ENCODE measurements around the gene U2SURP.

The U2SURP gene

GRCh38 chr3:142966808-142967207 is 34.6 kb upstream of the U2SURP start:
- H3K9me3 ChIP-seq (ENCODE audit: low read length) = peaks cover 10% of the 10 kb centered on the region
- peaks cover 22% of the 10 kb centered on the region for H3K27me3 ChIP-seq (ENCODE audit: insufficient read depth, low read length)
- H3K4me1 ChIP-seq (ENCODE audit: insufficient read depth, low read length) = no peaks in the 10 kb centered on the region
- no peaks in the 10 kb centered on the region for H3K36me3 ChIP-seq (ENCODE audit: insufficient read depth, low read length)
- H3K4me3 ChIP-seq (ENCODE audit: low read length) = no peak overlapping the region
- H2AFZ ChIP-seq (ENCODE audit: low read depth, low read length) = no peak overlapping the region

- no peaks in the 10 kb centered on the region for H3K36me3 ChIP-seq (ENCODE audit: insufficient read depth, low read length)
- H3K4me1 ChIP-seq (ENCODE audit: insufficient read depth, low read length) = no peaks in the 10 kb centered on the region
- no peaks in the 10 kb centered on the region for H3K9me3 ChIP-seq (ENCODE audit: low read length)
- no peak overlapping the region for H3K4me3 ChIP-seq (ENCODE audit: low read length)
- peaks cover 13% of the 10 kb centered on the region for H3K27me3 ChIP-seq (ENCODE audit: insufficient read depth, low read length)
- no peak overlapping the region for H2AFZ ChIP-seq (ENCODE audit: low read depth, low read length)
Observed at GRCh38 chr3:142968319-142969025, 32.9 kb upstream of the U2SURP start.

- Histone ChIP-seq H3K27me3 (ENCODE audit: insufficient read depth, low read length) (peaks cover under 1% of the 10 kb centered on the region), H2AFZ (ENCODE audit: low read depth, low read length) (no peak overlapping the region), H3K4me3 (ENCODE audit: low read length) (no peak overlapping the region), H3K4me1 (ENCODE audit: insufficient read depth, low read length) (no peaks in the 10 kb centered on the region), H3K9me3 (ENCODE audit: low read length) (no peaks in the 10 kb centered on the region), H3K36me3 (ENCODE audit: insufficient read depth, low read length) (no peaks in the 10 kb centered on the region)
Observed at GRCh38 chr3:142971431-142971830, 29.9 kb upstream of the U2SURP start.

- no peaks in the 10 kb centered on the region for H3K4me1 ChIP-seq (ENCODE audit: insufficient read depth, low read length)
- no peaks in the 10 kb centered on the region for H3K9me3 ChIP-seq (ENCODE audit: low read length)
- H2AFZ ChIP-seq (ENCODE audit: low read depth, low read length) = no peak overlapping the region
- no peaks in the 10 kb centered on the region for H3K27me3 ChIP-seq (ENCODE audit: insufficient read depth, low read length)
- no peak overlapping the region for H3K4me3 ChIP-seq (ENCODE audit: low read length)
- H3K36me3 ChIP-seq (ENCODE audit: insufficient read depth, low read length) = no peaks in the 10 kb centered on the region
Observed at GRCh38 chr3:142972092-142972753, 29.1 kb upstream of the U2SURP start.

- H3K9me3 ChIP-seq (ENCODE audit: low read length) = no peaks in the 10 kb centered on the region
- no peak overlapping the region for H3K4me3 ChIP-seq (ENCODE audit: low read length)
- no peaks in the 10 kb centered on the region for H3K27me3 ChIP-seq (ENCODE audit: insufficient read depth, low read length)
- H3K4me1 ChIP-seq (ENCODE audit: insufficient read depth, low read length) = no peaks in the 10 kb centered on the region
- H3K36me3 ChIP-seq (ENCODE audit: insufficient read depth, low read length) = no peaks in the 10 kb centered on the region
- no peak overlapping the region for H2AFZ ChIP-seq (ENCODE audit: low read depth, low read length)
Observed at GRCh38 chr3:142973217-142974009, 28.0 kb upstream of the U2SURP start.

GRCh38 chr3:142975316-142975995 is 25.9 kb upstream of the U2SURP start:
- Histone ChIP-seq H2AFZ (ENCODE audit: low read depth, low read length) (no peak overlapping the region), H3K36me3 (ENCODE audit: insufficient read depth, low read length) (no peaks in the 10 kb centered on the region), H3K4me1 (ENCODE audit: insufficient read depth, low read length) (no peaks in the 10 kb centered on the region), H3K27me3 (ENCODE audit: insufficient read depth, low read length) (no peaks in the 10 kb centered on the region), H3K4me3 (ENCODE audit: low read length) (no peak overlapping the region), H3K9me3 (ENCODE audit: low read length) (no peaks in the 10 kb centered on the region)

GRCh38 chr3:142976621-142977398 is 24.6 kb upstream of the U2SURP start:
- H3K4me3 ChIP-seq (ENCODE audit: low read length) = no peak overlapping the region
- H3K4me1 ChIP-seq (ENCODE audit: insufficient read depth, low read length) = no peaks in the 10 kb centered on the region
- no peak overlapping the region for H2AFZ ChIP-seq (ENCODE audit: low read depth, low read length)
- no peaks in the 10 kb centered on the region for H3K27me3 ChIP-seq (ENCODE audit: insufficient read depth, low read length)
- H3K9me3 ChIP-seq (ENCODE audit: low read length) = no peaks in the 10 kb centered on the region
- no peaks in the 10 kb centered on the region for H3K36me3 ChIP-seq (ENCODE audit: insufficient read depth, low read length)

GRCh38 chr3:142977399-142977728 is 24.0 kb upstream of the U2SURP start:
- Histone ChIP-seq H3K36me3 (ENCODE audit: insufficient read depth, low read length) (no peaks in the 10 kb centered on the region), H3K4me1 (ENCODE audit: insufficient read depth, low read length) (no peaks in the 10 kb centered on the region), H2AFZ (ENCODE audit: low read depth, low read length) (no peak overlapping the region), H3K4me3 (ENCODE audit: low read length) (no peak overlapping the region), H3K27me3 (ENCODE audit: insufficient read depth, low read length) (peaks cover 3% of the 10 kb centered on the region), H3K9me3 (ENCODE audit: low read length) (no peaks in the 10 kb centered on the region)

- no peak overlapping the region for H2AFZ ChIP-seq (ENCODE audit: low read depth, low read length)
- peaks cover 3% of the 10 kb centered on the region for H3K27me3 ChIP-seq (ENCODE audit: insufficient read depth, low read length)
- no peaks in the 10 kb centered on the region for H3K36me3 ChIP-seq (ENCODE audit: insufficient read depth, low read length)
- H3K9me3 ChIP-seq (ENCODE audit: low read length) = no peaks in the 10 kb centered on the region
- H3K4me1 ChIP-seq (ENCODE audit: insufficient read depth, low read length) = no peaks in the 10 kb centered on the region
- H3K4me3 ChIP-seq (ENCODE audit: low read length) = no peak overlapping the region
Observed at GRCh38 chr3:142981108-142981507, 20.3 kb upstream of the U2SURP start.

- Histone ChIP-seq H3K9me3 (ENCODE audit: low read length) (no peaks in the 10 kb centered on the region), H3K27me3 (ENCODE audit: insufficient read depth, low read length) (peaks cover 3% of the 10 kb centered on the region), H2AFZ (ENCODE audit: low read depth, low read length) (no peak overlapping the region), H3K36me3 (ENCODE audit: insufficient read depth, low read length) (no peaks in the 10 kb centered on the region), H3K4me3 (ENCODE audit: low read length) (no peak overlapping the region), H3K4me1 (ENCODE audit: insufficient read depth, low read length) (no peaks in the 10 kb centered on the region)
Observed at GRCh38 chr3:142982038-142982773, 19.2 kb upstream of the U2SURP start.

GRCh38 chr3:142983318-142983717 is 18.1 kb upstream of the U2SURP start:
- Histone ChIP-seq H3K9me3 (ENCODE audit: low read length) (no peaks in the 10 kb centered on the region), H3K4me1 (ENCODE audit: insufficient read depth, low read length) (no peaks in the 10 kb centered on the region), H3K4me3 (ENCODE audit: low read length) (no peak overlapping the region)

GRCh38 chr3:142984255-142984654 is 17.1 kb upstream of the U2SURP start:
- Histone ChIP-seq H3K4me3 (ENCODE audit: low read length) (no peak overlapping the region), H3K36me3 (ENCODE audit: insufficient read depth, low read length) (no peaks in the 10 kb centered on the region), H2AFZ (ENCODE audit: low read depth, low read length) (no peak overlapping the region), H3K4me1 (ENCODE audit: insufficient read depth, low read length) (no peaks in the 10 kb centered on the region), H3K9me3 (ENCODE audit: low read length) (no peaks in the 10 kb centered on the region), H3K27me3 (ENCODE audit: insufficient read depth, low read length) (peaks cover 3% of the 10 kb centered on the region)

More at GRCh38 chr3:142983318-142983717, 18.1 kb upstream of the U2SURP start:
- Histone ChIP-seq H3K27me3 (ENCODE audit: insufficient read depth, low read length) (peaks cover 3% of the 10 kb centered on the region), H3K36me3 (ENCODE audit: insufficient read depth, low read length) (no peaks in the 10 kb centered on the region), H2AFZ (ENCODE audit: low read depth, low read length) (no peak overlapping the region)
